Keratinocyte (primary cell): Measurements from ENCODE around the gene CCL22. TPM values are rescaled to one million over a fixed set of nuclear protein-coding genes. Genes with fewer than 3 reads are reported as not detected.

Source experiments
- DNase-seq: peaks from one replicate; pipeline ENCODE4 v3.0.0-alpha.2; 2011; ENCODE audit warnings: low read depth, missing footprints, low spot score
- FAIRE-seq: peaks from 2 replicates; lab custom pipeline; 2011; peaks lifted over from hg19 to GRCh38; lab: Jason Lieb, UNC
- H2AFZ ChIP-seq: 2 replicates; pipeline ENCODE4 v1.6.0; 2012; ENCODE audit warnings: low read length, control low read depth, inconsistent platforms; ENCODE audit not compliant: control insufficient read depth
- H3K27ac ChIP-seq: 2 replicates; pipeline ENCODE4 v1.5.1; 2011; ENCODE audit warnings: low read length; ENCODE audit not compliant: control insufficient read depth, insufficient read depth
- H3K27me3 ChIP-seq: 3 replicates; pipeline ENCODE4 v1.6.0; 2011; ENCODE audit warnings: low read length; ENCODE audit not compliant: control insufficient read depth, insufficient read depth; ENCODE audit errors: extremely low read depth
- H3K36me3 ChIP-seq, 2 experiments: 2 replicates in 1 of 2; 3 replicates in 1 of 2; pipeline ENCODE4 v1.5.1; 2011; ENCODE audit warnings: low read length in 2 of 2, mild to moderate bottlenecking in 1 of 2; ENCODE audit not compliant: control insufficient read depth in 2 of 2, insufficient read depth in 2 of 2; ENCODE audit errors: extremely low read depth in 1 of 2
- H3K4me1 ChIP-seq: 3 replicates; pipeline ENCODE4 v1.5.1; 2011; ENCODE audit warnings: low read length; ENCODE audit not compliant: control insufficient read depth, insufficient read depth; ENCODE audit errors: extremely low read depth
- H3K4me2 ChIP-seq: 3 replicates; pipeline ENCODE4 v1.6.0; 2011; ENCODE audit warnings: low read depth, low read length; ENCODE audit not compliant: control insufficient read depth, insufficient read depth; ENCODE audit errors: extremely low read depth
- H3K4me3 ChIP-seq, 3 experiments: fragments of 200-600 bp in 1 of 3; sonication (generic) in 1 of 3; 2 replicates in 2 of 3; 3 replicates in 1 of 3; pipeline ENCODE4 v1.5.1; 2011 to 2016; ENCODE audit warnings: low read length in 3 of 3, mild to moderate bottlenecking in 3 of 3, control low read depth in 2 of 3, inconsistent platforms in 1 of 3, low read depth in 1 of 3, mixed read lengths in 1 of 3, mixed run types in 1 of 3, moderate library complexity in 1 of 3; ENCODE audit not compliant: control insufficient read depth in 2 of 3, insufficient read depth in 2 of 3; ENCODE audit errors: extremely low read depth in 1 of 3
- H3K79me2 ChIP-seq: 2 replicates; pipeline ENCODE4 v1.6.0; 2012; ENCODE audit warnings: low read length; ENCODE audit not compliant: control insufficient read depth, insufficient read depth
- H3K9ac ChIP-seq: 3 replicates; pipeline ENCODE4 v1.6.0; 2011; ENCODE audit warnings: low read length; ENCODE audit not compliant: control insufficient read depth, insufficient read depth; ENCODE audit errors: extremely low read depth
- H3K9me1 ChIP-seq: 3 replicates; pipeline ENCODE4 v1.6.0; 2011; ENCODE audit warnings: low read length; ENCODE audit not compliant: control insufficient read depth, insufficient read depth; ENCODE audit errors: extremely low read depth
- H3K9me3 ChIP-seq: 2 replicates; pipeline ENCODE4 v1.5.1; 2012; ENCODE audit warnings: low read depth, low read length; ENCODE audit not compliant: control insufficient read depth
- H4K20me1 ChIP-seq: 3 replicates; pipeline ENCODE4 v1.6.0; 2011; ENCODE audit warnings: low read length; ENCODE audit not compliant: control insufficient read depth, insufficient read depth; ENCODE audit errors: extremely low read depth
- CTCF ChIP-seq, 3 experiments: IDR thresholded peaks in 1 of 3; conservative IDR thresholded peaks in 1 of 3; optimal IDR thresholded peaks in 1 of 3; 2 replicates in 2 of 3; 3 replicates in 1 of 3; pipeline versions ENCODE3 to v1.5.1; 2011; ENCODE audit warnings: low read length in 3 of 3, mild to moderate bottlenecking in 3 of 3, moderate library complexity in 2 of 3, control low read depth in 1 of 3, inconsistent platforms in 1 of 3; ENCODE audit not compliant: insufficient read depth in 2 of 3; ENCODE audit errors: extremely low read depth in 1 of 3
- EZH2 ChIP-seq: IDR thresholded peaks from one replicate; pipeline ENCODE4 v1.6.1; 2012; ENCODE audit warnings: inconsistent platforms, mild to moderate bottlenecking, low read length, moderate library complexity
- dilution Hi-C: fragments of 300-500 bp; cut with MboI; formaldehyde crosslinking; loops from one replicate; pipeline ENCODE4 v1.7.0; 2020; ENCODE audit warnings: low sequenced_read_pairs; ENCODE audit not compliant: extremely low pct_ligation_motif_present
- polyA plus RNA-seq, 5 experiments: library from polyadenylated mRNA; depleted of rRNA in 3 of 5; stranded (reverse) in 3 of 5; stranded (forward) in 1 of 5; unstranded in 1 of 5; fragments of >200 nt; gene quantifications; 1 replicate in 1 of 5; 2 replicates in 3 of 5; 3 replicates in 1 of 5; pipeline versions ENCODE4 v1.2.1 to v1.2.3, GENCODE V29; 2011 to 2012; ENCODE audit warnings: missing spikeins in 2 of 5, low read depth in 1 of 5, low replicate concordance in 1 of 5

CCL22 gene
- polyA plus RNA-seq, 1 donor (not counting 4 experiments of a cell fraction or from before 2014, with no cell fraction given) = not detected

GRCh38 chr16:57360321-57360935, 1.8 kb downstream of the CCL22 start:
- H3K79me2 ChIP-seq = no peaks in the 10 kb centered on the region
- no peak for FAIRE-seq
- no peak overlapping the region for H2AFZ ChIP-seq
- TF ChIP-seq CTCF (optimal IDR thresholded peaks at IDR 0.05 in 1 of 3, IDR thresholded peaks at IDR 0.05 in 1 of 3, conservative IDR thresholded peaks at IDR 0.05 in 1 of 3; ENCODE audit: extremely low read depth in 1 of 3, insufficient read depth in 2 of 3, low read length in 3 of 3) = no peak
- no peak for TF ChIP-seq EZH2
- H3K27ac ChIP-seq = no peak overlapping the region
- dilution Hi-C loops = no loop called here
- no peak for DNase-seq
- H3K4me2 ChIP-seq = no peak overlapping the region
- H3K27me3 ChIP-seq = no peaks in the 10 kb centered on the region
- H3K9me1 ChIP-seq = no peaks in the 10 kb centered on the region
- H3K4me1 ChIP-seq = peaks cover 7% of the 10 kb centered on the region
- H3K9ac ChIP-seq = no peak overlapping the region
- H4K20me1 ChIP-seq = no peaks in the 10 kb centered on the region
- no peaks in the 10 kb centered on the region for H3K36me3 ChIP-seq
- H3K4me3 ChIP-seq = no peak overlapping the region
- no peaks in the 10 kb centered on the region for H3K9me3 ChIP-seq

GRCh38 chr16:57361404-57361803, 2.8 kb downstream of the CCL22 start:
- no peak overlapping the region for H3K4me2 ChIP-seq
- no peak overlapping the region for H3K27ac ChIP-seq
- DNase-seq = no peak
- H3K9ac ChIP-seq = no peak overlapping the region
- H3K27me3 ChIP-seq = peaks cover 4% of the 10 kb centered on the region
- no peak for FAIRE-seq
- no peaks in the 10 kb centered on the region for H3K9me3 ChIP-seq
- H4K20me1 ChIP-seq = no peaks in the 10 kb centered on the region
- H3K4me1 ChIP-seq = peaks cover 7% of the 10 kb centered on the region
- H2AFZ ChIP-seq = no peak overlapping the region
- TF ChIP-seq EZH2 = no peak
- no peak for TF ChIP-seq CTCF (optimal IDR thresholded peaks at IDR 0.05 in 1 of 3, IDR thresholded peaks at IDR 0.05 in 1 of 3, conservative IDR thresholded peaks at IDR 0.05 in 1 of 3; ENCODE audit: extremely low read depth in 1 of 3, insufficient read depth in 2 of 3, low read length in 3 of 3)
- H3K4me3 ChIP-seq = no peak overlapping the region
- H3K36me3 ChIP-seq = no peaks in the 10 kb centered on the region
- dilution Hi-C loops = no loop called here
- no peaks in the 10 kb centered on the region for H3K79me2 ChIP-seq
- H3K9me1 ChIP-seq = no peaks in the 10 kb centered on the region
